Measurements from ENCODE around the gene FILIP1L. TPM values are rescaled to one million over a fixed set of nuclear protein-coding genes. Genes with fewer than 3 reads are reported as not detected.

Gene FILIP1L
- total RNA-seq, 1 experiment from 2014 or later = 29.0 TPM

DNA sequence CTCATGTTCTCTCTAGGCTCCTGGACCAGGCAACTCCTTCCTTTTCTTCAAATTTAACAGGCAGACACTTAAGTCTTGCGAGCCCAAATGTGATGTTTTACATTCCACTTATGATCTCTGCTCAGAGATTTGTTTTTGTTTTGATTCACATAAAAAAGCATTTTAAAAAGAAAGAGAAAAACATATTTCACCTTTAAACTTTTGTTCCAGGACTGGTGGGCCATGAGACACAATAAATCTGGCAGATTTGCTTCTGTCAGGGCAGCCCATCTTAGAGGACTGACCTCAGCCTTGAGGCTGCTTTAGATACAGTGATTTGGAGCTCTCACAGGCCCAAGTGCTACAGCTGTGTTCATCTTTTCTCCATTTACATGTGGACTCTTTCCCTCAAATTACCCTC lies 244.7 kb downstream of the FILIP1L start:
- no peak for DNase-seq (ENCODE audit: low spot score)

DNA sequence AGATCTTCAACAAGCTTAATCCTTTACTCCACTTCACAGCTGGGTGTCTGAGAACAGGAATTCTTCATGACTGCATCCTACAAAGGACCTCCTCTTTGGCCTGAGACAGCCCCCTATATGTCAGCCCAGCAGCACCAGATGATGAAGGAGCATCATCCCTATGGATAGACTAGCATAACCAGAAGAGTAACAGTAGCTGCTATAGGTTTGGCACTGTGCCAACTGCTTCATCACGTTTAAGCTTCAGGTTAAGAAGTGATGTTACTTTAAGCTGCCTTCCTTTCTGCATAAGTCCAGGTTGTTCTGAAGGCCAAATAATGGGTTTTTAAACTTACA lies 246.0 kb downstream of the FILIP1L start:
- no peak for DNase-seq (ENCODE audit: low spot score)

DNA sequence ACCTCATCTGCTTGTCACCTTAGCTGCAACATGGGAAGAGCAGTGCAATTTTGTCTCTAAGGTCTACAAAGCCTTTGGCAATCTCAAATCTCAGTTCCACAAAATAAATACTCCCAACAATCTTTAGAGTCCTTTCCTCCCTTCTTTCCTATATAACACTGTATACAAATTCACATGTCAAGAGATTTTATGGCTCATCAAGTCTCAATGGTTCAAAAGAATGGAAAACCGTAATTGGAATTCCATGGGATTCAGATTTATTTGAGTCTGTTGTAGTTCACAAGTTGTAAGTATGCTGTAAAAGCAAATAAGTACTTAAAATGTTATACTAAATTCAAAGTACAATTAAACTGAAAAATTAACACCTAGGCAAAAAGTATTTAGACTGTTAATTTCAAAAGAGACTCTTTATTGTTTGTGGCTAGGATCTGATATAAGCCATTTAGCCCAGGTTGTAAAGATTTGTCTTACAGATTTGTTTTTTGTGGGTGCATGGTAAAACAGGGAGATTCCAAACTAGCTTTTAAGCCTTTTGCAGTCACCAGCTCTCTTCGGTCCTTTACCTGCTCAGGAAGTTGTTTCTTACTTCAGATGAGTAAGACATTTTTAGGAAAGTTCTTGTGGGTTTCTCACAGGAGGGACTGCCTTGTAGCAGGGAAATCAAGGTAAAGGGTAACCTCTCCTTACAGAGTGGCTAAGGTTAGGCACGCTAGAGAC lies 246.5 kb downstream of the FILIP1L start:
- no peak for DNase-seq (ENCODE audit: low spot score)

DNA sequence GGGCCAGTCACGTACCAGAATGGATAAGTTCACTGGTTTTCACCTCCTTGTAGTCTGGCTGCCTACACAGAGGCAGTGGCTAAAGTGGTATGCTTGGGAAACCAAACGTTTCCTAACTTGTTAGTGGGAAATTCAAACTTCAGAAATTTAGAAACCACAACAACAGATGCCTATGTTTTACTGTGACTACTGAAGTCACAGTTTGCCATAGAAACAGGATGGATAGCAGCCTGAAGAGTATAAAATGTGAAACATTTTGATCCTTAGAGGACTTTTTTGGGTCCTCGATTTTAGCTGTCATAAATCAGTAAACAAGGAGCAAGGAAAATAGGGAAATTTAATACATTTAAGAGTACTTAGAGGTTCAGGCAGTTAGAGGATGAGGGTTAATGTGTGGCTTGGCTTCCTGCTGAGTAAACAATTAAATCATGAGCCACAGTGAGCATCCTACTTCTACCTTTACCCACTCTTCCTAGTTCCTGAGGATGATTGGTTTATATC lies 248.0 kb downstream of the FILIP1L start:
- DNase-seq (ENCODE audit: low spot score) = peak; percentile 50

DNA sequence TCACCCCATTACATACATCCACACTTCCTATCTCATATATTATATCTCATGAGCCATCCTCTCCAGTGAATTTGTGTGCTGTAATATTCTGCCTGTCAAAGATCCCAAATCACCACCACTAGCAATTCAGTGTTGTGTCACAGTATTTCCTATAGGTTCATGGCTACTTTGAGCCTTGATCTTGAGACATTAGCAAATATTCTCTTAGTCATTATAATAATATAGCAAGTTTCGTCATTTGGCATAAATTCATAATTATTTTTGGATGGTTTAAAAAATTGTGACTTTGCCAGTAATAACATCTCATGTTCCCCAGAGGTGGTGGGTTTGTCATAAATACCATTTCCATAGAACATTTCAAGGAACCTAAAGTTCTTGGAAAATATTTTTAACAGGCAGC lies 249.0 kb downstream of the FILIP1L start:
- no peak for DNase-seq (ENCODE audit: low spot score)

DNA sequence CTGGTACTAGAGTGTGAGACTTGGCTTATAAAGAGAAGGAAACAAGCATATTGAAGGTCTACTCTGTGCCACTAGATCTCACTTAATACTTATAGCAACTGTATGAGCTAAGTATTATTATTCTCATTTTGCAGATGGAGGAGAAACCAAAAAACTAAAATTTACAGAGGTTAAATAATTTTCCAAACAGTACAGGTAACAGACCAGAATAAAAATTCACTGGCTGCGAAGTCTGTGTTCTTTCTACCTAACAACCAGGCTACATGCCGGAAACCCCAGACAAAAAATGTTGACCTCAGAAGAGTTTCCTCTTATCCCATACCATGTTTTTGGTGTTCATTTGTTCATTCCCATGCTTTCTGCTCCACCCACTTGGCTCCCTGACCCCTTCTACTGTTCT lies 250.0 kb downstream of the FILIP1L start:
- DNase-seq (ENCODE audit: low spot score) = no peak

DNA sequence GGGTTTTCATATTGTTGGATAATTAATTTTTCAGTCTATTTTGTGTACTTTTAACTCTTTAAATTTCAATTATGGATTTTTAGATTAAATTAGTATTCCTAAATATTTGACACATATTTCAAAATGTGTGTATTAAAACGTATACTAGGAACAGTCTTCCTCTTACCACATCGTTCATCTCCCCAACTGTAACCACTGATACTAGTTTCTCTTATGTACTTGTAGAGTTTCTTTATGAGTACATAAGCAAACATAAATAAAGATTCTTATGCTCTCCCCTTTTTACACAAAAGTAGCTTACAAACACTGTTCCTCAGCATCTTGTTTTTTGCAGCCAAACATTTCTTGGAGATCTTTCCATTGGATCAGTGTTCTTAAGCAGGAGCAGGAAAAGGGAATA lies 250.7 kb downstream of the FILIP1L start:
- DNase-seq (ENCODE audit: low spot score) = no peak

DNA sequence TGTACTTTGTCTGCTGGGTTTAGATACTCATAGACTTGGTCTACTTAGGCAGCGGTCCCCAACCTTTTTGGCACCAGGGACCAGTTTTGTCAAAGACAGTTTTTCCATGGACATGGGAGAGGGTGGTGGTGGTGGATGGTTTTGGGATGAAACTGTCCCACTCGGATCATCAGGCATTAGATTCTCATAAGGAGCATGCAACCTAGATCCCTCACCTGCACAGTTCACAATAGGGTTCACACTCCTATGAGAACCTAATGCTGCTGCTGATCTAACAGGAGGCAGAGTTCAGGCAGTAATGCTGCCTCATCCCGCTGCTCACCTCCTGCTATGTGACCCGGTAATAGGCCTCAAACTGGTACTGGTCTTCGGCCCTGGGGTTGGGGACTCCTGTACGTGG lies 251.3 kb downstream of the FILIP1L start:
- no peak for DNase-seq (ENCODE audit: low spot score)

DNA sequence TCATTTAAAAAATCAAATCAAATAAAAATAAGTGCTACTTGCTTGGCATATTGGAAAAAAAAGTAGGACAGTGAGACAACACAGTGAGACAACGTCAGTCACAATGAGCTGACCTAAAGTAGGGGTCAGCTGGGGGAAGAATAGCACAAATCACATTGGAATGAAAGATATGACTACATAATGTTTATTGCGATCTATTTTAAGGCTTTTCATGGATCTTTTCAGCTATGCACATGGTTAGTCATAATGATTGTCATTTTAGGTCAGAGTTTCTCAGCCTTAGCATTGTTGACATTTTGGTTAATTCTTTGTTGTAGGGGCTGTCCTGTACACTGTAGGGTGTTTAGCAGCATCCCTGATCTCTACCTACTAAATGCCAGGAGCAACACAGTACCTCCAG lies 252.1 kb downstream of the FILIP1L start:
- peak; percentile 76 for DNase-seq (ENCODE audit: low spot score)

DNA sequence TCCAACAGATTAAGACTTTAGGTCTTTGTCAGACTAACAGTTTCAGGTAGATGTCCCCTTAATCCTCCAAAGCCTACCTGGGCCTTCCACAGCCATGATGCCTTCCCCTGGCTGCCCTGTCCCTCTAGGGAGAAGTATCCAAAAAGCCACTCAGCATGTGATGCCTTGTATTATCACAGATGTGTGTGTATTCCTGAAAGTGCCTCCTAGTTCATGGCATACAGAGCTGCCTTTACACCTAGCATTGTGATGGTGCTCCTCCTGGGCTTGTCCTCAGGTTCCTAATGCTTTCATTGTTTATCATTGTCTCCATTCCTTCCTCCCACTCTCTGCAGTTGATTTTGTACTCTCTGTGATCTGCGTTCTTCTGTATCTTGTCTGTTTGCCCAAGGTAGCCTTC lies 253.1 kb downstream of the FILIP1L start:
- no peak for DNase-seq (ENCODE audit: low spot score)

DNA sequence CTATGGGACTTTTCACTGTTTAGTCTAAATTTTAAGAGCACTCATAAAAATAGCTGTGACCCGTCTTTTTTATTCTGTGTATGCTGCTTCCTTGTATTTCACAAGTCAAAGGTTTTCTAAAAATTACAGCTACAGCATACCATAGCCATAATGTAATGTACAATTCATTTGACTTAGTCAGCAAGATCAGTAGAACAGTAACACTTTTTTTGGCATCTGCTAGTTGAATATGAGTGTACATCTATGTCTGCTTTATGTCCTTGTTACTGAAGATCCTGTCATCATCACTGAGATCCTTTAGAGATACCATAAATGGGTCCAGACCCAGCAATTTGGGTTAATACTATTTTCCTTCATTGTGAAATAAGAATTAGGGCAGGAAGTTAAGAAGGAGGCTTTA lies 254.5 kb downstream of the FILIP1L start:
- peak; percentile 81 for DNase-seq (ENCODE audit: low spot score)

DNA sequence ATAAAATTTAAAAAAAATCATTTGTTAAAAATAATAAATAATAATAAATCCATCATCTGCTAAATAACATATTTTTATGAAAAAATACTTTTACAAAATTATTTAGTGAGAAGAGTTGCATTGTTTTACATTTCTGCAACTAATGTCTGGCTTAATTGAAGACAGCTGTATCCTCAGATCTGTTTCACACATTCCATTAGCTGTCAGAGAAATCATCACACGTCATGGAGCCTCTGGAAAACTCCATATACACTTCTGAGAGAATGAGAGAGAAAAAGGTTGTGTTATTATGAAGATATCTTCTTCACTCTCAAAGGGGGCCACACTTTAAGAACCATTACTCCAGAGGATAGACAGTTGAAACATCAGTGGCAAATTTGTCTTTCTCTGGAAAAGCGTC lies 255.8 kb downstream of the FILIP1L start:
- DNase-seq (ENCODE audit: low spot score) = no peak

DNA sequence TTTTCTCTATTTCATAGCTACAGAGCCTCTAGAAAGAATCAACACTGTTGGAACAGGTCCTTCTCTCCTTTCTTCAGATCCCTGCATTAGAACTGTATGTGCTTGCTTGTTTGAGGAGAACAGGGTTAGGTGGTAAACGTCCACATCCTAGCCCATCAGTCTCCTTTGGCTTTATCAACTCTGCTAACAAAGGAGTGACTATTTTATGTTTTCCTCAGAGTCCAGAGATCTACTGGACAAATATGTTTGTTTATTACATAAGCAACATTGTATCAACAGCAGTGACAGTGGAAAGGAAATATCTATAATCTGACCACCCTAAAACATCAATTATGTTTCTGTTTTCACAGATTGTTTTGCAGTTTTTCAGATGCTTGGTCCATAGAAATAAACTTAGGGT lies 257.0 kb downstream of the FILIP1L start:
- DNase-seq (ENCODE audit: low spot score) = no peak

DNA sequence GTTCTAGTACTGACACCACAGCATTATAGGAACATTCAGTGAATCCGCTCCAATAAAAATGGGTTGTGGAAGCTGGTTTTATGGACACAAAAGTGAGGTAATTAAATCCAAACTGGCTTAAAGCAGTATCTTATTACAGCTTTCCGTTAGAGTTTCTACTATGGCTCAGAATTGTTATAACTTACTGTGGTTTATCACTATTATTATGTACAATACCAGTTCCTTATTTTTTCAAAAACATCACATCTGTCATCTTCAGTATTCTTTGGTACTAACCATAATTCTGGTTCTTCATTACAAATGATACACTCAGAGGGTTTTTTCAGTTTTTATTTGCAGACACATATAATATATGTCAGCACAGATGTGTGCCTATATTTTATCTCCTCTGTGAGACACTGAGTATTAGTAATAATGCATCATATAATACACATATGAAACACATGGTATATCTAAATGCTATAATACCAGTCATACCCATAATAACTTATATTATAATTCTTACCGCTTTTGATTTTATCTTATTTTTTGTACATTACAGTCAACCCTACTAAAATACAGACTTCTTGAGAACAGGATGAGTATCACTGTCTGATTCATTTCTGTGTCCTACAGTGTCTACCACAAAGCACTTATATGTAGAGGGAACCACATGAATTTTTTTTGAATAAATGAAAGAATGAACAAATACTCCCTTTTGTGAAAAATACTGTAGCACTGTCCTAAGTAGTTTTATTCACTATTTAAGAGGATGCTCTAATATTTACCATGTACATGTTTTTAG lies 257.7 kb downstream of the FILIP1L start:
- no peak for DNase-seq (ENCODE audit: low spot score)

DNA sequence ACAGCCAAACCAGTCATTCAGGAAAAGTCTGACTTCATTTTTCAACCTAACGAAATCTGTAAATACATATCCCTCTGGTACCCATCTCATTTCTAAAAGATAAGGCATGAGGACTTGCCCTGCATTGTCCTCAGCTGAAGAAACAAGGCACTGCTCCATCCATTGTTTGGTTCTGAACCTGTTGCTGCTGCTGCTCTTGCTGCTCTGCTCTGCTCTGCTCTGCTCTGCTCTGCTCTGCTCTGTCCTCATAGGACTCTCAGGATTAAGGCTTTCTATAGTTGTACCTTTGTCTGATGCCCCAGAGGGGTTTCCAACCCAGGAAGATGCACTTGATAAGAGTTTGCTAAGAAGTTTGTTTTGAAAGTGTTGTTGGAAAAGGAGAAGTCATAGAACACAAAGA lies 258.4 kb downstream of the FILIP1L start:
- no peak for DNase-seq (ENCODE audit: low spot score)

DNA sequence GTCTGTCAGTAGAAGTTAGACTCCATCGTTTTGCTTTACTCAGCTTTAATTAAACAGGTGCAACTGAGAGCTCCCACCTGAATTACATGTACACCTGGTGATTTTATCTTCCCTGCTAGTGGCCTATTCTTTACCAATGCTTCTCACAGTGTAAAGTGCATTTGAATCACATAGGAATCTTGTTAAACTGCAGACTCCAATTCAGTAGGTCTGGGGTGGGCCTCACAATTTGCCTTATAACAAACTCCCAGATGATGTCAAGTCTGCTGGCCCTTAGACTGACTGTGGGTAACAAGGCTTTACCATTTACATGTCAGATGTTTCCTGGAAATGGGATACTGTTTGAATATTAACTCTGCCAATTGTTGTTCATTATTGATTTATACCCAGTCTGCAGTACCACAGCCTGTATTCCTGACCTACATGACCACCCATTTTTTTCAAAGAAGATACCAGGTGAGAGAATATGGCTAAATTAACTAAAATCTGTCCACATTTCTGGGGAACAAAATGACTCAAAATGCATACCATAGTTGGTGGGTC lies 259.5 kb downstream of the FILIP1L start:
- no peak for DNase-seq (ENCODE audit: low spot score)

DNA sequence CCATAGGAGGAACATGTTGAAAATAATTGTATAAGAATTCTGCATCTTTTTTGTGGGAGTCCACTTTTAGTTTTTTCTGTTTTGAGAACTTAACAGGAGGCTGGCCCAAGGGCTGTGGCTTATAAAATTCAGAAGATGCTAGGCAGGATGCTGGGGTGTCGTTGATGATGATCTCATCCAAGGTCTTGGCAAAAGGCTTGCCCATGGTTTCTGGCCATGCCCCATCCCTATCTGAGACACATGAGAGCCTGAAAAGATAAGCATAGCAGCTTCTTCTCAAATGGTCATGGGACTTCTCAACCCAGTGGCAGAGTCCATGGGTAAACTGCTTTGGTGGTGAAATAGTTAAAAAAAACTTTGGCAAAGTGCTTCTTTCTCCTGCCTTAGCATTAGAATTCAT lies 261.4 kb downstream of the FILIP1L start:
- no peak for DNase-seq (ENCODE audit: low spot score)

DNA sequence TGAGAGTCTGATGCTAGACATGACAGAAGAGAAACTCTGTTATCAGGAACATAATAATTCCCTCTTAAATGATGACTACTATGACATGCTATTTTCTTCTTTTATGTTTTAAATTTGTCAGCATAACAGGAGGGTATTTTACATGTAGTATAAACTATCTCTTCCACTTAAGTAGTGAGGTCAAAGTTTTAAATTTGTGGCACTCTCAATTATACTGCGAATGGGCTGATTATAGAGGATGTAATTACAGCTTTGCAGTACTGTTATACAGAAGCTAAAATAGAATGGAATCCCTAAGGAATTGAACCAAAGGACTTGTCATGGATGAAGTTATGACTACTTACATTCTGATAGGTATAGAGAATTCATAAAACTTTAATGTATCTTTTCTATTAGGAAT lies 262.3 kb downstream of the FILIP1L start:
- no peak for DNase-seq (ENCODE audit: low spot score)

DNA sequence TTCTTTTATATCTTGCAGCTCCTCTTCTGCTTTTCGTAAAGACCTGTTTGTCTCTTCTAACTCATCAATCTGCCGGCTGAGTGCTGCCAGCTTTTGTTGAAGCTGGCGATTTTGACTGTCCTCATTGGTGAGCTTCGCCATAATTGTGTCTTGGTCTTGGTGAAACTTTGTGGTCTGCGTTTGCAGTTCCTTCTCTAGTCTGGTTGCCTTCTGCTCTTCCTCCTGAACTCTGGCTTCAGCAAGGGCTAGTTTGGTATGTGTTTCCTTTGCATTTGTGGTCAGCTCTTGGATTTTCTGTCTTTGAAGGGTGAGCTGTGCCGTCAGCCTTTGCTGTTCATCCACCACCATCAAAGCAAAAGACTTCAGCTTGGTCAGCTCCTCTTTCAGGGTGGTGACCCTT lies 263.7 kb downstream of the FILIP1L start:
- DNase-seq (ENCODE audit: low spot score) = no peak

DNA sequence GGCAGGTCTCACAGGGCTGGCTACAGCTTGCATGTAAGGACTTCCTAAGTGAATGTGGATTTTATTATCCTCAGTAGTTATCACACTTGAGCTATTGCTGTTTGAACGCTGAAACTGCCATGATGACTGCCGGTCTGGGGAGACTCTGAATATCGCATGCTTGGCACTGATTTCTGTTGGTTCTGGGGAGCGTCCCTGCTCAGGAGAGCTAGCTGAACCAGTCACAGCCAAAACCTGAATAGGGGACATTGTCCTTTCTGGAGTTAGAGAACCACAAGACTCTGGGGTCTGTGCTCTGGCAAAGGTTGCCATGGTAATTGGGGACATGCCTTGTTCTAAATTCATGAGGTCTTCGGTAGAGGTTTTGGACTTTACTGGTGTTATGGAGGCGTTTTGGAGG lies 265.9 kb downstream of the FILIP1L start:
- no peak for DNase-seq (ENCODE audit: low spot score)

DNA sequence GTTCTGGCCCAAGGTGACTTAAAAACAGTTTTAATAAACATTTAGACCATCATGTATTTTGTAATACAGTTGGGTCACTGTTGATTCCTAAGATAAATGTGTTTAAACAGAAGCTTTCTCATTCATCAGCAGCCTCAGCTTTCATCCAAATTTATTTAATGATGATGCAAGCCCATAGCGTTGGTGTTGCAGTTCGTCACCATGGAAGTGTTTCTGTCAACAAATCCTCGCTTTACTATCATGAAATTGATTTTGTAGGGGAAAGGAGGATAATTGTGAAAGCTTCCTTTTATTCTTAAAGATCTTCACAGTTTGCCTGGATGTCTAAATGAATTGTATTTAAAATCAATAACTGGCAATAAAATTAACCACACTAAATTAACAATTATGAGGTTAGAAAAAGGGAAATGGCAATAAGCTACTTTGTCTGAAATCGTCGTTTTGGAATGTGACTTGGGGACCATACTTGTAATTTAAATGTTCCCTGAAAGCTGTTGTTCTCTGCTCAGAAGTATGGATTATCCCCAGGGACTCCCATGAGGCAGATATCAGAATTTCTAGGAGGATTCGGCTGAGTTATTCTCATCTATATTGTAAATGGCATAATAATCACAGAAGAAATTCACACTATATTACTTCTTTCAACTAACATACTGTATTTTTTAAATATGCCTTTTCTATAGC lies 267.7 kb downstream of the FILIP1L start:
- no peak for DNase-seq (ENCODE audit: low spot score)

DNA sequence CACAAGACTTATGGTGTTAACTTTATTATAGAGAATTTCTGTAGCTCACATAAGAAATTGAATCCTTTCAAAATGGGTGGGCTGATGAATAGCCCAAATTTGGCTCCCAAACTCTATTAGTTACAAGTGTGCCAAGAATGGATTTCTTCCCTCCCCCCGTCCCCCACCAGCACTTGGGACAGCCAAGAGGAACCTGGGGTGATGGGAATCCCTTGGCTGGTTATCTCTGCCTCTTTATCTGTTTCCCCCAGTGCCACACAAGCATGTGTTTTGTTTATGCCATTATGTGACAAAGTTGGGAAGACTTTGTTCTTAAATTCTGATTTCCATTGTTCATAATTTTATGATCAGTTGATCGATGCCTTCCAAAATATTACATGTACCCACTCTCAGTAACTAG lies 268.3 kb downstream of the FILIP1L start:
- no peak for DNase-seq (ENCODE audit: low spot score)

DNA sequence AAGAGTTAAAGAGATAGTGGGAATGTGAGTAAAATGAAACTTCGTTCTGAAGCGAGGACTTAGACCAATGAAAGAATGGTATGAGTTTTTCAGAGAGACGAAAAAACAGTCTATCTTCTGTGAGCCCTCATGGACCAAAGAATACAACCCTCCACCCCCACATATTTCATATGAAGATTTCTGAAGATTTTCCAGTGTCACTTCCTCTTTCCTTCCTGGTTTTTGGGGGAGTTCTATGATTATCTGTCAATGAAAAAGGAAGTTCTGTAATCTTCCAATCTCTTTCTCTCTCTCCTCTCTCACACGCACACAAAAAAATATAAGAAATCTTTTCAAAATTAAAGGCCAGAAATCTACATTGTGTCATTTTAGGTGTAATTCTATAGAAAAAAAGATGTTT lies 269.0 kb downstream of the FILIP1L start:
- no peak for DNase-seq (ENCODE audit: low spot score)

Measured in A172 (cell line).